Stimulated activated CD8-positive, alpha-beta memory T cell treated with anti-CD3 and anti-CD28 coated beads, Interleukin-7, amount 100 ng/mL, for 1 hour (primary cell): ENCODE results near the gene ZNF516.

Source experiments
- DNase-seq, 2 donors: peaks; one replicate each; pipeline ENCODE4 v3.0.0-alpha.2; 2020; ENCODE audit warnings: low read depth in 2 of 2

ZNF516 gene

DNA sequence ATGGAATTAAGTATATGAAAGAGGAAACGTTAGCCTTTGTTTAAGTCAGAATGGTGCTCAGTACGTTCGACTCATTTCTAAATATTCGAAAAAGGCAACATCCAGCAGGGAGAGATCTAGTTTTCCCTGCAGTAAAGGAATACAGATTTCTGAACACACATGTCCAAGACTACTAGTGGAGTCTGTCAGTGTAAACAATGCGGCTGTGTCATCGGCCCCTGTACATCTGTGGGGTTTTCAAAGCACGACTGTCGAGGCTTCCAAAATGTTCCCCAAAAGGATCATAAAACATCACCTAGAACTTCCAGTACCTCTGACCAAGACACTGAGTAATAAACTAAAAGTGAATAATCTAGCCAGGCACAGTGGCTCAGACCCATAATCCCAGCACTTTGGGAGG is 112.8 kb downstream of the ZNF516 start:
- DNase-seq: no peak

DNA sequence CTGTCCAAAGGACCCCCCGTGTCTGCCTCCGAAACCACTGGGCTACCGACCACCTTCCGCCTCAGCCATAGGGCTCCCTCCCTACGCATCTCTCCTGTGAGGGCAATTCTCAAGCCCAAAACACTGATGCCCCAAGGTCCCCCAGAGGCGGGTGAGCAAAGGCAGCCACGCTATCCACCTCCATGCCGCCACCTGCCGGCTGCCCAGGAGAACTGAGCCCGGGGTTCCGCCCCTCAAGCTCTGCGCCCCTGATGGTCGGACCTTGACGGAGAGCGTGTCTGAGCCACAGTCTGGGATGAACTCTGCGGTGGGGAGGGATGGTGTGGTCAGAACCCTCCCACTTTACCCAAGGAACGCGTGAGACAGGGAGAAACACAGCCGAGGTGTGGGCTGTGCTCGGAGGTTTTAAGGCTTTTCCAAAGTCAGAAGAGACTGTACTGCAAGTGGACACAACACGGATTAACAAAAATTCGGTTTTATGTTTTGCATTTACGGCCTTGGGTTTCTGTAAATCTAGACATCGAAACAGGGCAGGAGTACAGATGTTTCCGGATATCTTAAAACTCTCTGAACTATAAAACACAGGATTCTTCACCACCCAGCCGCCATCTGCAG is 114.1 kb downstream of the ZNF516 start:
- no peak for DNase-seq

DNA sequence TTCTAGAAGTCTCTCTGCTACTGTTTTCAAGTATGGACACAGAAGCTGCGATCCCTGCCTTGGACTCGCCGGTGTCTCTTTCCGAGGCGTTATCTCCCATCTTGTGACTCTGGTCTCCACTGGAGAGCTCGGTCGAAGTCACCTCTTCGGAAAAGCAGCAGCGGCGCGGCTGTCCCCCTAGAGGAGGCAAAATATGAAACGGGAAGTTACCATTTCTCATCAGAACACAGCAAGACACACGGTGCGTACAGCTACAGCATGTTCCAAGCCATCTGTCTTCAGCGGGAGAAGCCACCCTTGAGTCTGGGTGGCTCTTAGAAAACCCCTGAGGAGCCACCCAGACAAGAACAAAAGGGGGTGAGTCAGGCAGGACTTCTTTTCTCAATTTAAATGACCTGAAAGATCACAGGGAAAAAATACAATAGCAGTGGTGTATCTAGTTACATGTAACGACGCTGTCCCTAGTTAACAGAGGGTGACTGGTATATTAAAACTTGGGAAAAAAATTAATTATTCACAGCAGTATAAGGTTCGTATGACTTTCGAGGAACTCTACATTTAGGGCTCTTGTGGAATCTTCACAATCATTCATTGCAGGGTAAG is 114.8 kb downstream of the ZNF516 start:
- no peak for DNase-seq

DNA sequence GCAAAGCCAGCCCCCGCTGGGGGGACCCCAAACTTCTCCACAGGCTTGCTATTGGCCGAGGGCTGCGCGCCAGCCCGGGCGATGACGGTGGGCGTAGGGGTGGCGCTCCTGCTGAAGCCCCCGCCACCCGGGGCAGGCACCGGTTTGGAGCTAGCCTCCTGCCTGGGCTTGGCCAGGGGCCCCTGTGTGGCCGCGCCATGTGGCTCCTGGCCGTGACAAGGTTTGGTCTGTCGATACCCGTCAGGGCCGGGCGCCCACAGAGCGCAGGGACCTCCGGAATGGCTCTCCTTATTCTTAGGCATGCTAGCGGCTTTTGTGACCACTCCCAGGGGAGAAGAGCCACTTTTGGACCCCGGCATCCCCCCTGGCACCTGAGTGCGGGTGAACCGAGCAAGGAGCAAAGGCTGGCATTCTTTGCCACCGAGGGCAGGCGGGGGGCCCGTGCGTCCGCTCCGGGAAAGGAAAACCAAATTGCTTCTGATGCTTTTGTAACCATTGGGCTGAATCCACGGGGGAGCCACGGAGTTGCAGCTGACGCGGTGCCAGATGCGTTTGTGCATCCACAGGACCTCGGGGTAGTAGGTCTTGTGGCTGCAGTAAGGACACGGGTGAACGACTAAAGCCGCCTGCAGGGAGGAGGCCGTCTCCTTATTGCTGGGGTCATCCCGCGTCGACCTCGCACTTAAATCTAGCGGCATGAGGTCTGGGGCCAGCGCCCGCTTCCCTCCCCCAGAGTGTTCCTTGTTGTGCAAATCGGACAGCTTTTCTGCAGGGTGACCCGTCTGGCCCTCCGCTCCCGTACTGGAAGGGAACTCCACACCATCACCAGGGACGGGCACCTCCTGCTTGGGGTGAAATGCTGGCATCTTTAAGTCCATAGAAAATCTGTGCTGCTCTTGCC is 115.6 kb downstream of the ZNF516 start:
- DNase-seq: no peak

DNA sequence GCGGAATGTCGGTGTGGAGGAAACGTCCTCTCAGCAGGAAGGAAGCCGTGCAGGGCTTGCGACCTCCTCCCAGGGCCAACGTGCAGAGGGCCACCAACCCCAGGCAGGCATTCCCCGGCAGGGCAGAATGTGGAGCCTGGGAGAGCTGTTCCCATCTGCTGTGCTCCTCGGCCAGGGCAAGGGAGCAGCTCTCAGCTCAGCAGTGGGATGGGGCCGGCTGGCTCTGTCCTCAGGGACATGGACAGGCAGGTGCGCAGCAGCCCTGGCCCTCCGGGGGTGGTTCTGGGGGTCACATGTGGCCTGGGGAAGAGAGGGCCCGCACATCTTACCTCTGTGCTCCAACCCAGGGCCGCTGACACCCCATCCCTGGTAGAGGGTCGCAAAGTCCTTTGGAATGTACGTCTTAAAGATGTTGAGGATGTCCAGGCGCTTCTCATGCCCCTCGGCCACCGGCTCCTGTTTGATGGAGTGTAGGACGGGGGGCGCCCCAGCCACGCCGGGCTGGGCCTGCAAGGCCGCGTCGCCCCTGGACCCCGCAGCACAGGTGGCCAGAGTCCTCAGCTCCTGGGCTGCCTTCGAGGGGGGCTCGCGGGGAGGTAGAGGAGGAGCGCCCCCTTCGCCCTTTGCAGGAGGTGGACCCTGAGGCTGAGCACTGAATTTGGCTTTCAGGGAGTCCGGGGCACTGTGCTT is 116.4 kb downstream of the ZNF516 start:
- no peak for DNase-seq

DNA sequence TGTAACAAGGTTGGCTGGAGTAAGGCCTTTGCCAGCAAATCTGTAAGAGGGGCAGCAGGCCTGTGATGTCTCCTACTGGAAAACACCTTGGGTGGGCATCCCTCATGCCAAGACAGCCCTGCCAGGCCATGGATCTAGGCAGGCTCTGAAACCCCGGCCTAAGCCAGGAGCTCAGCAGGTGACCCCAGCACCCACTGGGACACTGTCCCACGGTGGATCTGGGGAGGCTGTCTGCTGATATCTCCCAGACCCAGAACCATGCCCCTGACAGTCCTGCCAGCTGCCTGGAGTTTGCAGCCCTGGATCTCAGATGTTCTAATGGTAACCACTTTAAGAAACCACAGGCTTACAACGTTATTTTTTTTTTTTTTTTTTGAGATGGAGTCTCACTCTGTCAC is 117.7 kb downstream of the ZNF516 start:
- DNase-seq: no peak

DNA sequence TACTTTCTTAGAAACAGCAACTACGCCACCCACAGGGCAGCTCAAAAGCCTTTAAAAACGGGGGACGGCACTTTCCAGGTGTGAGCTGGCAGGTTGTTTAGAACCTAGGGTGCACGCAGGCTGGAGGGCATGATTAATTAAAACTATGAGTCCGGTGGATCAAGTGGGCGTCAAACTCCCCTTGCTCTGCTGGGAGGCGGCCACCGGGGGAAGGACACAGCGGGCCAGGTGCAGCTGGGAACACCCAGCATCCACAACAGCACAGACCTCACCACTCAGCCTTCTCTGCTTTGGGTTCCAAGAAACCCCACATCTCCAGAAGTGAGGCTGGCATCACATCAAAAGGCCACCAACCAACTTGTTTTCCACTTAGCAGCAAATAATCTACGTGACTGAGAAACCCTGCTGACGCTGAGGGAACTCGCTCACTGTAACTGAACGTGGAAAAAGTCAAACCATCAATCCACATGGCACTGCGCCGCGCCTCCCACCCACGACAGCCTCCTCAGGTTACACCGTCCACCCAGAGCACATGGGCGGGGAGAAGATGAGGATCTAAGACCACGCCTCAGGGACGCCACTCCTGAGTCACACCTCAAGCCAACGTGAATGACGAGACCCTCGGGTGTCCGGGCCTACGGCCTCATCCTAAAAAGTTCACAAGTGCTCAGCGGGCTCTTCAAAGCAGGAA is 118.2 kb downstream of the ZNF516 start:
- no peak for DNase-seq

DNA sequence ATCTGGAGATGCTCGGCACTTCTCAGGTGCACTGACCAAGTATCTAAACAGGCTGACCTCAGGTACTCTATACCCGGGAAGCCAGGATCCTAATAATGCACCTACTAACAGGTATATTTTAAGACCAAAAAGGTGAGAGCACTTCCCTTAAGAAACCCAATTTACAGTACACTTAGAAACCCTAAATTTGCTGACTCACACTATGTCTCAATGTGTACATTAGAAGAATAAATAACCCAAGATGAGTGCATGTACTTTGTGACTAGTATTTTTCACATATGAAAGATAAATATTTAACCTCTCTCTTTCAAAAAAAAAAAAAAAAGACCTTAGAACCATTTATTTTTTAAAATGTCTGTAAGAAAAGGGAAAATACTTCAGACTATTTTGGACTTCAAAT is 118.8 kb downstream of the ZNF516 start:
- no peak for DNase-seq

DNA sequence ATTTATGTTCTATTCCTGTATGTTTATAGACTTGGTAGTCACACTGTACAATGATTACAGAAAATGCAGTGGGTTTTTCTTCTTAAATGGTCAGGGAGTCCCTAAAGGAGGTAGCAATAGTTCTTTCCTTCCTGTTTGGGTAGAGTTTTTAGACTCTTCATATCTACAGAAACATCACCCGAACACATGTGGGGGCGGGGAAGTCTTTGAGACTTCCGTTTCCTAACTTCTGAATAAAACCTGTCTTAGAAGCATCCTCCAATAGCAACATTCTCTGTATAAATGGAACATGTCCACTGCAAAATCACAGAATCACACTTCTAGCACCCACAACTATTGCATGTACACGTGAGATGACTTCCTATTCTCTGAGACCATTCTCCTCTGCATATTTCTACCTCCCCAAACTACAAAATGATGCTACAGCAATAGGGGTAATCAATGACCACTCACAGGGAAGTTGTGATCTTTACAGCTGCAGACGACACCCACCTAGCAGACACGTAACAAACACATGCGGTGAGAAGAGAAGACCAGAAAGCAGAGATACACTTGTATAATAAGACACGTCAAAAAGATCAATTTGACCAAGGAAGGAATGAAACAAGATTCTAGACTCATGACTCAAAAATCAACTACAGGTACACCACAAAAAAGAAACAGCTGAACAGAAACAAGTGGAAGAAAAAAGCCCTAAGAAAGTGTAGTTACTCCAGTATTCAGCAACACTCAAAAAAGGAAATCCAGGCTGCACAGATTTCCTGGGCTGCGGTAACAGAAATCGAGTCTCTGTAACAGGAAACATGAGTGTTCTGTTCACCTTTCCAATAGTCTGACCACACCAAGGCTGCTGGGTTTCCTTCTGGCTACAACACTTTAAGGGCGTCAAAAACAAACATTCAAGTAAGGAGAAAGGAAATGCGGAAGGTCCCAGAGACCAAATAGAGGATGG is 120.4 kb downstream of the ZNF516 start:
- no peak for DNase-seq

DNA sequence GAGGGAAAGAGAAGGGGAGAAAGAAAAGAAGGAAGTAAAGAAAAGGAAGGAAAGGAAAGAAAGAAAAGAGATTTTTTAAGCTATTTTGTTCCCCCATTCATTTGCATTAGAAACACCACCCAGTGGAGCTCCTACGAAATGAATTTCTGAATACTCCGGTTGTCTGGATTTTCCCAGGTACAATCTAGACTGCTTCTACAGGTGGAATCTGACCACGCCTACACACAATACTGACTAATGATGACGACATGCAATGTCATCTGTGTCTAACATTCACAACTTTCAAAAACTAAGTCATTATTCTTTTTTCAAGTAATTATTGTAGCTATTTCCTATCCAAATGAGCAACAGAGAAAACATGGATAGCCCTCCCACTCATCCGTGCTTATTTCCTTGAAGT is 121.7 kb downstream of the ZNF516 start:
- no peak for DNase-seq

DNA sequence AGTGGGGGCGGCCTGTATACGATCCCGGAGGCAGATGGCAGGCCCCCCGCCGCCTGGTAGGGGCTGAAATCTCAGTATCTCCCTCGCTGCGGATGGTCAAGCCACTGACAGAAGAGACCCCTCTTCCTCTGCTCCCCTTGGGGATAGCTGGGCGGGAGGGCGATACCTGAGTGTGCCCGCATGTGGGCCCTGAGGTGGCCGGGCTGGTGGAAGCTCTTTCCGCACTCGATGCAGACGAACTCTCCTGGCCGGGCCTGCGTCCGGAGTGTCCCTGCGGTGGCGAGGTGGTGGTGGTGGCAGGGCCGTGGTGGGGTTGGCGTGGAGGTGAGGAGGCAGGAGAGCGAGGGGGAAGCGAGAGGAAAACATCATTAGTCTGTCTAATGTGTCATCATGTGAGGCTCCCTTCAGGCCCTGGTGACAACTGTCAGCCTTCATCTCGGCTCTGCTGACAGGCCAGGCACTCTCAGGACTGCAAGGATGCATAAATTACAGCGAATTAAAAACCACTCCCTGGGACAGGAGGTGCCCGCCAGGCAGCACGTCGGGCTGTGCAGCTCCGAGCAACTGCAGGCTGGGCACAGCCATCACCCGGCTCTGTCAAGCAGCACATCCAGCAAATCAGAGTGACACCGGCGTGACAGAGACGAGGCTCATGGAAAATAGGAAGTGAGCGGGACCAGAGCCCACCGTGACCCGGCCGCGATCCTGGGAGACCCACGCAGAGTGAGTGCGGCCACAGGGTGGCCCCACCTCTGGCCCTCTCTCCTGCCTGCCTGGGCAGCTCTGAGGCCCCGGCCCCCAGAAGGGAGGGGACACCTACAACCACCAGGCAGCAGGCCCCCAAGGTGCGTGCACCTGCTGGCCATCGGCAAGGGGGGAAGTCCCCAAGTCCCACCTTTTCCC is 123.5 kb downstream of the ZNF516 start:
- DNase-seq: no peak

DNA sequence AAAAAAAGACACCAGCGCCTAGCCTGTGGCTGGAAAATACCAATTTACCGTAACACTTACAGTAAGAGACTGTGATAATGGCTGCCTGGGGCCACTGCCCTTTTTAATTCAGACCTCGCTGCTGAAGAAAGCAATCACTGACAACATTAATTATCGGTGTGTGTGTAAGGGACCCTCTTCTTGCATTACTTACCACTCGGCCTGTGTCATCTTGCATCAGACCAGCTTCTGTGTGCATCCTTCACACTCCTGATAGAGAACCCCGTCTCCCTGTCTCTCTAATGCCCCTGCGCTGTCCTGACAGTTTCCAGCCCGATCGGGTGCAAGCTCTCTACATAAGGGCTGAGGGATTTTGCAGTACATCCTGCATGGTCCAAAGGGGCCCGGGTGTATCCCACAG is 124.4 kb downstream of the ZNF516 start:
- DNase-seq: no peak

DNA sequence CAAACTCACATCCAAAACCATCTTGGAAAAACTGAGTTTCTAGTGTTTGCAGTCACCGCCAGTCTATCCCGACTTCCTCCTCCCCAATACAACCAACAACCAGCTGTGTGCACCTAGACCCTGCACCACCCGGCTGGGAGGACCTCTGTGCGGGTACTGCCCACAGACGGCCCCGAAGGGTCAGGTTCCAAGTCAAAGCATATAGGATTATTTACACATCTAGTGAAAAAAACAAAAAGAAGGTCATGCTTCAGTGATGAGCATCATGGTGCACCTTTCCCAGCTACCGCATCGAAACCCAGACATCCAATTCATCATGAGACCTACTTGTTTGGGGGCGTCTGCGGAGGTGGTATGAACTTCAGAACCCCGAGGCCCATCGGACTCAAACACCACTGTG is 124.8 kb downstream of the ZNF516 start:
- no peak for DNase-seq

DNA sequence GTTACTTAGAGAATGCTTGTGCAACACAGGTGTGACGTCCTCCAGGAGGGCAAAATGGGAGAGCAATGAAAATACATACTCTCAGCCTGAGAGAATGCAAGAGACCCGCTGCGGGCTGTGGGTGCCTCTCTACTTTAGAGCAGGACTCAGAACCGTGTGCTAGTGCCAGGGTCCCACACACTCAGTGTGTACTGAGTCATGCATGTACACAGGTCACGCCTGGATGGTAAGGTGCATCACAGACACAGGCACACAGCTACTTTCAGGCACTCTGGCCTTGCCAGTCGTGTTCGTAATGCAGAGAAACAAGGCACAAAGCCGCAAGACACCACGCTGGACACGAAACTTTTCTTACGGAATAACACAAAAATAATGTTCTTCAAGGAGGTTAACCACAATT is 125.3 kb downstream of the ZNF516 start:
- DNase-seq: no peak

DNA sequence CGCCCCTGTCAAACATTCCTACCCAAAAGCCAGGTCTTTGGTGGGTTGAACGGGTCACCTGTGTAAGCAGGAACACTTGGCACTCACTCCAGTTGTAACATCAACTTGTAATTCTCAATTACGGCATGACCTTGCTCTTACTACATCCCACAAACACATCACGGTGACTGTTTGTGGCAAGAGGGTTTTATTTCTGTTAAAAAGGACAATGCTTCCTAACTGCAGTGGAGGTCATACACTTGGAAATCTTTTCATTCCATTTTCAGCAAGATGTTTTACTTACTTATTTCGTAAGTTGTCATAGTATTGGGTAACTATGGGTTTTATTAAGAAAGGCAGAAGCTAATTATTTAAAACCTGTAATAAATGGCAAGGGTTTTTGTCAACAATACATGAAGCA is 126.1 kb downstream of the ZNF516 start:
- DNase-seq: no peak

DNA sequence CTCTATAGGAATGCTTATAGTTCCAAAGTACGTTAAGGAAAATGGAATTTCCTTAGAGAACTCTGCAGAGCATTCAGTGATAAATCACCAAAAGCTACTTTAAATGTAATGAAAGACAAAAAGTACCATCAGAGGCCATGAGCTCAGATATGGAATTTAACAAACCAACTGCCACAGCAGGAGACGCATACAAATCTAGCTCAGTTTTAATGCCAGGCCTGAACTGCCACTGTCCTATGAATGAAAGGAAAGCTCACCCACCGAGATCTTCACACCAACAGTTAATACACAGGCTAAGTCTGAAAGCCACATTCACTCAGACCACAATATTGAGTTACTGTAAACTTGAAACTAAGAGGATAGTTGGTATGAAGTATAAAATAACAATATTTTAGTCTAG is 126.8 kb downstream of the ZNF516 start:
- DNase-seq: no peak

DNA sequence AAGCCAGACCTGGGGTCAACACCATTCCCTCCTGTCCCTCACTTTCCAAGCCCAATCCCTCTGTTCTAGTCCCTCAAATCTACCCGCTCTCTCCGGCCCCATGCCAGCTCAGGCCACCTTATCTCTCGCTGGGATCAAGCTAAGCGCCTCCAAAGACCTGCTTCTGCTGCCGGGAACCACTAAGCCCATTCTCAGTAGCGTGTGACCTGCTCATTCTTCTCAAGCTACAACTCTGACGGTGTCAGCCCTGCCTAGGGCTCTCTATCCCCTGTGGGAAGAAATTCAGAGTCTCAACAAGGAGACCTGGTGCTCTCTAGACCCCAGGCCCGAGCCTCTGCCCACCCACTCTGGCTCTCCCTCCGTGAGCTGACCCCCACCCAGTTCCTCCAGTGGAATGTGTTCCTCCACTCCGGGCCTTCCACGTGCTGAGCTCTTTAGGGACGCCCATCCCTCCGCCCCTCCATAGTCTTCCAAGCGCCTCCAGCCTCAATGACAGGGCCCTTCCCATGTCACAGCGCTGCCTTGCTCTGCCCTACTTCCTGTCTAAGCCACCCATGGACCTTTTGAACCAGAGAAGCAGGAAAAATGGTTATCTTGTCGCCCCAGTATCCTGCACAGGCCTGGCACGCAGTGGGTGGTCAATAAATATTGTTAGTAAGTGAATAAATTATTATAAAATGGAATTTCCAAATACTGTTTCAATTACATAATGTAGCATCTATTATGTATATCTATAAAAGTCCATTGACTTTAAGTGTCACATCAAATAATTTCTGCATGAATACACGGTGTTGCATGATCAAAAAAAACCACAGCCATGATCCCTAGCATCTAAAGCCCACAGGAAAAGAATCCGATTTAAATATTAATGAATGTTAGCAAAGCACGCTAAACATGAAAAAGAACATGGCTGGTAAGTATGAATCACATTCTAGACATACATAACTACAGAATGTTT is 127.6 kb downstream of the ZNF516 start:
- no peak for DNase-seq

DNA sequence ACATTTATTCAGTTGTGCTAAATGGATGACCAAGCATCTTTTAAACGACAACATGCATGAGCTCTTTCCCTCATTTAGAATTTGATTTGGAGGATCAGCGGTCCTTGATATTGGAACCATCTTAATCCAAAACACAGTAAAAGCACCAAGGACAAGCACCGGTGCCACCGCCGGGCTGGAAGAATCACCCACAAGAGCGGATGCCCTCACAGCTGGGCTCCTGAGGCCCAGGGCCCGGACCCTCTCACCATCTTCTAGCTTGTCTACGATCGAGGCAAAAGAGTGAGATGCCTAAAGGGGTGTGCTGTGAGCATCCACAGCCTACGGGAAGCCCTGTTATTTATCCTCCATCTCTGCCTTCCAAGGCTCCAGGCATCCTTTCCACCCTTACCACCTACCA is 129.5 kb downstream of the ZNF516 start:
- no peak for DNase-seq
